ENCODE data around the gene TLE3. TPM values are rescaled to one million over a fixed set of nuclear protein-coding genes. Genes with fewer than 3 reads are reported as not detected.

TLE3 gene
- total and polyA plus RNA-seq, 2 of the 4 experiments (the other 2 are of a cell fraction): 6.5 to 16.3 TPM

DNA sequence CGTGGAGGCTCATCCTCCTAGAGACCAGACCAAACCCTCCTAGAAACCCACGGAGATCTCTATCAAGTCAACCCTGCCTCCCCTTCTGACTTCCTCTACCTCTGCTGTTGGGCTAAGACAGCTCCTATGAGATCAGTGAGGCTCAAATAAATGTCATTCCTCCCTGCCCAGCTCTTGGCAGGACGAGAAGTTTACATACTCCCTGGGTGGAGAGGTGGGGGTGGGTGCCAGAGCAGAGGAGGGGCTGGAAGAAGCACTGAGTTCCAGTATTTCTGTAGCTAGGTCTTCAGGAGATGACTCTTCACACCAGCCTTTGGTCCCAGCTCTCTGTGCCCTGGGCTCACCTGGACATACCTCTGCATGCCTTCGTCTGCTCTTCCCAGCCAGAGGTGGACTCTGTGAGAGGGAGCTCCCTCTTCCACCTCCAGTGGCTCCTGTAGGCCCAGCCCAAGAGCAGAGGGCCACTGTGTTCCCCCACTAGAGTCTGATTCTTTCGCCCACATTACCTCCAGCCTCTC is 42.4 kb upstream of the TLE3 start:
- H3K4me3 ChIP-seq (ENCODE audit: insufficient read depth, low read depth, low read length): no peak overlapping the region
- H3K9me3 ChIP-seq (ENCODE audit: control insufficient read depth, insufficient read depth, low read length): no peaks in the 10 kb centered on the region
- no peaks in the 10 kb centered on the region for H3K9me1 ChIP-seq (ENCODE audit: insufficient read depth, low read length)
- H3K27me3 ChIP-seq (ENCODE audit: control insufficient read depth, insufficient read depth, low read length): peaks cover 41% of the 10 kb centered on the region
- no peak overlapping the region for H3K56ac ChIP-seq (ENCODE audit: extremely low read depth, insufficient read depth, low read length)
- POLR2A ChIA-PET (ENCODE audit: unreplicated experiment): no interaction called here
- no peak overlapping the region for H2BK20ac ChIP-seq (ENCODE audit: low read depth, low read length)
- H3K4ac ChIP-seq (ENCODE audit: low read depth, low read length): no peak overlapping the region
- H3K4me1 ChIP-seq (ENCODE audit: control insufficient read depth, insufficient read depth, low read length): peaks cover 10% of the 10 kb centered on the region; the same call in 1 of the 2 replicates
- no peak overlapping the region for H2AK5ac ChIP-seq (ENCODE audit: low read depth, low read length)
- H3K27ac ChIP-seq (ENCODE audit: insufficient read depth, low read length): no peak overlapping the region
- H2BK15ac ChIP-seq (ENCODE audit: low read depth, low read length): no peak overlapping the region
- no peak overlapping the region for H3K23ac ChIP-seq (ENCODE audit: low read depth, low read length)
- intact Hi-C loops (cut with micrococcal nuclease) (no loop called here), in situ Hi-C loops (cut with MboI; ENCODE audit: low sequenced_read_pairs) (no loop called here), dilution Hi-C loops (cut with HindIII; ENCODE audit: low sequenced_read_pairs, unreplicated experiment) (no loop called here)
- TF ChIP-seq MAZ (IDR thresholded peaks at IDR 0.05; ENCODE audit: borderline replicate concordance, low read depth, low read length) (no peak), NFE2L2 (IDR thresholded peaks at IDR 0.05; ENCODE audit: low read depth, low read length) (no peak), RAD21 (IDR thresholded peaks at IDR 0.05; ENCODE audit: low read length) (no peak), POLR2A (IDR thresholded peaks at IDR 0.05; ENCODE audit: low read depth, low read length) (no peak), CHD1 (IDR thresholded peaks at IDR 0.05; ENCODE audit: low read depth, low read length) (no peak), RFX5 (IDR thresholded peaks at IDR 0.05; ENCODE audit: low read depth, low read length) (no peak), SMC3 (IDR thresholded peaks at IDR 0.05; ENCODE audit: low read depth, low read length) (no peak), BHLHE40 (IDR thresholded peaks at IDR 0.05; ENCODE audit: low read depth, low read length) (no peak), MAFK (IDR thresholded peaks at IDR 0.05; ENCODE audit: low read depth, low read length) (no peak), FOS (IDR thresholded peaks at IDR 0.05; ENCODE audit: low read depth, low read length) (no peak), MXI1 (IDR thresholded peaks at IDR 0.05; ENCODE audit: borderline replicate concordance, low read depth, low read length) (no peak), CEBPB (IDR thresholded peaks at IDR 0.05; ENCODE audit: low read depth, low read length) (no peak), ELK1 (IDR thresholded peaks at IDR 0.05; ENCODE audit: borderline replicate concordance, low read depth, low read length) (no peak), RCOR1 (IDR thresholded peaks at IDR 0.05; ENCODE audit: insufficient replicate concordance, low read length) (no peak)
- TF ChIP-seq, protein P1, sequence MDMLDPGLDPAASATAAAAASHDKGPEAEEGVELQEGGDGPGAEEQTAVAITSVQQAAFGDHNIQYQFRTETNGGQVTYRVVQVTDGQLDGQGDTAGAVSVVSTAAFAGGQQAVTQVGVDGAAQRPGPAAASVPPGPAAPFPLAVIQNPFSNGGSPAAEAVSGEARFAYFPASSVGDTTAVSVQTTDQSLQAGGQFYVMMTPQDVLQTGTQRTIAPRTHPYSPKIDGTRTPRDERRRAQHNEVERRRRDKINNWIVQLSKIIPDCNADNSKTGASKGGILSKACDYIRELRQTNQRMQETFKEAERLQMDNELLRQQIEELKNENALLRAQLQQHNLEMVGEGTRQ (IDR thresholded peaks at IDR 0.05; ENCODE audit: low read depth, low read length): no peak
- TF ChIP-seq, protein P2, sequence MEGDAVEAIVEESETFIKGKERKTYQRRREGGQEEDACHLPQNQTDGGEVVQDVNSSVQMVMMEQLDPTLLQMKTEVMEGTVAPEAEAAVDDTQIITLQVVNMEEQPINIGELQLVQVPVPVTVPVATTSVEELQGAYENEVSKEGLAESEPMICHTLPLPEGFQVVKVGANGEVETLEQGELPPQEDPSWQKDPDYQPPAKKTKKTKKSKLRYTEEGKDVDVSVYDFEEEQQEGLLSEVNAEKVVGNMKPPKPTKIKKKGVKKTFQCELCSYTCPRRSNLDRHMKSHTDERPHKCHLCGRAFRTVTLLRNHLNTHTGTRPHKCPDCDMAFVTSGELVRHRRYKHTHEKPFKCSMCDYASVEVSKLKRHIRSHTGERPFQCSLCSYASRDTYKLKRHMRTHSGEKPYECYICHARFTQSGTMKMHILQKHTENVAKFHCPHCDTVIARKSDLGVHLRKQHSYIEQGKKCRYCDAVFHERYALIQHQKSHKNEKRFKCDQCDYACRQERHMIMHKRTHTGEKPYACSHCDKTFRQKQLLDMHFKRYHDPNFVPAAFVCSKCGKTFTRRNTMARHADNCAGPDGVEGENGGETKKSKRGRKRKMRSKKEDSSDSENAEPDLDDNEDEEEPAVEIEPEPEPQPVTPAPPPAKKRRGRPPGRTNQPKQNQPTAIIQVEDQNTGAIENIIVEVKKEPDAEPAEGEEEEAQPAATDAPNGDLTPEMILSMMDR (conservative IDR thresholded peaks at IDR 0.05; ENCODE audit: low read depth, low read length): no peak
- no peak overlapping the region for H3K18ac ChIP-seq (ENCODE audit: low read depth, low read length)
- no peak overlapping the region for H4K5ac ChIP-seq (ENCODE audit: low read depth, low read length)
- H2BK5ac ChIP-seq (ENCODE audit: low read depth, low read length, poor library complexity, severe bottlenecking): no peak overlapping the region
- H3K79me1 ChIP-seq (ENCODE audit: low read depth in 1 of 2, low read length in 2 of 2): no peaks in the 10 kb centered on the region
- no peak for DNase-seq
- no peak overlapping the region for H4K91ac ChIP-seq (ENCODE audit: insufficient read depth, low read depth, low read length)
- no peak overlapping the region for H3K9ac ChIP-seq (ENCODE audit: low read depth, low read length)
- H2AK9ac ChIP-seq (replicated peaks; ENCODE audit: low read depth, low read length, poor library complexity): no peak overlapping the region
- no peaks in the 10 kb centered on the region for H3K36me3 ChIP-seq (ENCODE audit: control insufficient read depth, insufficient read depth, low read length)
- H3K14ac ChIP-seq (replicated peaks; ENCODE audit: low read depth, low read length): no peak overlapping the region
- 100% methylated on average over 1 of the region's 5 CpGs; no CpG with 5 or more reads in 1 of the 2 experiments for WGBS, 2 experiments (ENCODE audit: extremely low coverage in 2 of 2, insufficient read length in 1 of 2)
- BruUV-seq (replicated peaks): no TSS peak
- H3K4me2 ChIP-seq (ENCODE audit: low read depth, low read length): no peak overlapping the region
- no peaks in the 10 kb centered on the region for H4K20me1 ChIP-seq (ENCODE audit: insufficient read depth, low read length)
- no peak for ATAC-seq (ENCODE audit: low read depth)
- no peak overlapping the region for H2BK120ac ChIP-seq (ENCODE audit: low read depth, low read length)
- no peak overlapping the region for H4K8ac ChIP-seq (ENCODE audit: low read depth in 2 of 2, low read length in 2 of 2)
- no peak overlapping the region for H2AFZ ChIP-seq (replicated peaks; ENCODE audit: low read length, poor library complexity)
- CTCF ChIA-PET: no interaction called here
